H1 (cell line): ENCODE results near the gene MSTN. TPM values are rescaled to one million over a fixed set of nuclear protein-coding genes. Genes with fewer than 3 reads are reported as not detected.

Experiments
- CHD2 ChIP-seq: IDR thresholded peaks from 2 replicates; pipeline ENCODE4 v1.6.1; 2012; ENCODE audit warnings: low read length, improper control_type of control experiment
- CTBP2 ChIP-seq: IDR thresholded peaks from 2 replicates; pipeline ENCODE4 v1.7.0; 2011; ENCODE audit warnings: borderline replicate concordance, mild to moderate bottlenecking, moderate library complexity, mixed read lengths, low read length; ENCODE audit not compliant: insufficient read depth, insufficient read length
- FOSL1 ChIP-seq: IDR thresholded peaks from 2 replicates; pipeline ENCODE4 v1.6.1; 2011; ENCODE audit warnings: mild to moderate bottlenecking, low read depth, low read length, moderate library complexity; ENCODE audit not compliant: insufficient read depth
- KDM4A ChIP-seq: IDR thresholded peaks from one replicate; pipeline ENCODE4 v1.7.1; 2012; ENCODE audit warnings: low read depth, mild to moderate bottlenecking, moderate library complexity, low read length, inconsistent platforms; ENCODE audit not compliant: severe bottlenecking
- POU5F1 ChIP-seq: IDR thresholded peaks from 2 replicates; pipeline ENCODE4 v1.6.1; 2011; ENCODE audit warnings: low read depth, mild to moderate bottlenecking, low read length, moderate library complexity
- RXRA ChIP-seq: IDR thresholded peaks from 2 replicates; pipeline ENCODE4 v1.6.1; 2011; ENCODE audit warnings: low read depth, mild to moderate bottlenecking, low read length, moderate library complexity; ENCODE audit not compliant: insufficient read depth
- SIRT6 ChIP-seq: IDR thresholded peaks from one replicate; pipeline ENCODE4 v1.7.1; 2012; ENCODE audit warnings: low read length, inconsistent platforms
- SP2 ChIP-seq: IDR thresholded peaks from 2 replicates; pipeline ENCODE4 v1.6.1; 2012; ENCODE audit warnings: mild to moderate bottlenecking, low read length, inconsistent platforms
- SP4 ChIP-seq: IDR thresholded peaks from 2 replicates; pipeline ENCODE4 v1.6.1; 2012; ENCODE audit warnings: low read length, inconsistent platforms
- SUZ12 ChIP-seq: fragments of 200-600 bp; sonication (generic); IDR thresholded peaks from 2 replicates; pipeline ENCODE4 v1.6.1; 2012; ENCODE audit warnings: mild to moderate bottlenecking, inconsistent platforms, low read length, moderate library complexity, mixed read lengths
- TBP ChIP-seq: IDR thresholded peaks from 2 replicates; pipeline ENCODE4 v1.6.1; 2011; ENCODE audit warnings: low read depth, low read length, improper control_type of control experiment
- TEAD4 ChIP-seq: IDR thresholded peaks from 2 replicates; pipeline ENCODE4 v1.6.1; 2012; ENCODE audit warnings: low read depth, low read length, inconsistent platforms, mixed read lengths
- polyA plus RNA-seq, 7 experiments: library from polyadenylated mRNA; depleted of rRNA in 3 of 7; stranded (reverse) in 5 of 7; unstranded in 2 of 7; fragments of >200 nt in 5 of 7; fragments of 200-250 nt in 2 of 7; gene quantifications; 1 replicate in 5 of 7; 2 replicates in 1 of 7; 4 replicates in 1 of 7; pipeline versions ENCODE4 v1.2.1 to v1.2.3, GENCODE V29; 2011 to 2013; ENCODE audit warnings: missing spikeins in 2 of 7, mixed read lengths in 2 of 7
- total RNA-seq: library from RNA; stranded (reverse); fragmentation: NEBNext Ultra II Directional; extraction: Animal tissue kit (Norgen Biotek cat#: 25700); gene quantifications from 2 replicates; pipeline ENCODE4 v1.2.1, GENCODE V29; 2021
- TF ChIP-seq, protein P1 (sequence below): fragments of 300-600 bp; sonication (generic); IDR thresholded peaks from 2 replicates; pipeline ENCODE4 v1.7.1; 2012; ENCODE audit warnings: low read length, moderate library complexity, mild to moderate bottlenecking, inconsistent platforms; ENCODE audit not compliant: insufficient replicate concordance

MSTN gene
- total and polyA plus RNA-seq, 2 of the 8 experiments (the other 6 are each of a cell fraction or from before 2014, with no cell fraction given): not detected

DNA sequence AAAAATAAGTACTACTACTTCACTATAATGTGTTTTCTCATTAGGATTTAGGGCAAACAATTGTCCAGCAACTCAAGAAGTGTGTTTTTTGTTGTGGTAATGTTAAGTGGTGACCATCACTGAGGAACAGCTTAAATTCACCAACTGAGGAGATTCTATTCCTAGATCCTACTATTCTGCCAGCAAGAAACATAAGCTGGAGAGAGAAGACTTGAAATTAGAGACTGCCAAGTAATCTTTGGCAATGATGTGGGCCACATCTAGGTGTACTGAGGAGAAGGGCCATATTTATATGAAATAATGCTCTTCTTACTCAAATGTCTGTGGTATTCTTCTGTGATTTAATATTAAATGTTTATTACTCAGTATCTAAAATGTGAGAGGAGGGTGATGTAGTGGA, 44.3 kb upstream of the MSTN start (continued):
- TF ChIP-seq, protein P1, sequence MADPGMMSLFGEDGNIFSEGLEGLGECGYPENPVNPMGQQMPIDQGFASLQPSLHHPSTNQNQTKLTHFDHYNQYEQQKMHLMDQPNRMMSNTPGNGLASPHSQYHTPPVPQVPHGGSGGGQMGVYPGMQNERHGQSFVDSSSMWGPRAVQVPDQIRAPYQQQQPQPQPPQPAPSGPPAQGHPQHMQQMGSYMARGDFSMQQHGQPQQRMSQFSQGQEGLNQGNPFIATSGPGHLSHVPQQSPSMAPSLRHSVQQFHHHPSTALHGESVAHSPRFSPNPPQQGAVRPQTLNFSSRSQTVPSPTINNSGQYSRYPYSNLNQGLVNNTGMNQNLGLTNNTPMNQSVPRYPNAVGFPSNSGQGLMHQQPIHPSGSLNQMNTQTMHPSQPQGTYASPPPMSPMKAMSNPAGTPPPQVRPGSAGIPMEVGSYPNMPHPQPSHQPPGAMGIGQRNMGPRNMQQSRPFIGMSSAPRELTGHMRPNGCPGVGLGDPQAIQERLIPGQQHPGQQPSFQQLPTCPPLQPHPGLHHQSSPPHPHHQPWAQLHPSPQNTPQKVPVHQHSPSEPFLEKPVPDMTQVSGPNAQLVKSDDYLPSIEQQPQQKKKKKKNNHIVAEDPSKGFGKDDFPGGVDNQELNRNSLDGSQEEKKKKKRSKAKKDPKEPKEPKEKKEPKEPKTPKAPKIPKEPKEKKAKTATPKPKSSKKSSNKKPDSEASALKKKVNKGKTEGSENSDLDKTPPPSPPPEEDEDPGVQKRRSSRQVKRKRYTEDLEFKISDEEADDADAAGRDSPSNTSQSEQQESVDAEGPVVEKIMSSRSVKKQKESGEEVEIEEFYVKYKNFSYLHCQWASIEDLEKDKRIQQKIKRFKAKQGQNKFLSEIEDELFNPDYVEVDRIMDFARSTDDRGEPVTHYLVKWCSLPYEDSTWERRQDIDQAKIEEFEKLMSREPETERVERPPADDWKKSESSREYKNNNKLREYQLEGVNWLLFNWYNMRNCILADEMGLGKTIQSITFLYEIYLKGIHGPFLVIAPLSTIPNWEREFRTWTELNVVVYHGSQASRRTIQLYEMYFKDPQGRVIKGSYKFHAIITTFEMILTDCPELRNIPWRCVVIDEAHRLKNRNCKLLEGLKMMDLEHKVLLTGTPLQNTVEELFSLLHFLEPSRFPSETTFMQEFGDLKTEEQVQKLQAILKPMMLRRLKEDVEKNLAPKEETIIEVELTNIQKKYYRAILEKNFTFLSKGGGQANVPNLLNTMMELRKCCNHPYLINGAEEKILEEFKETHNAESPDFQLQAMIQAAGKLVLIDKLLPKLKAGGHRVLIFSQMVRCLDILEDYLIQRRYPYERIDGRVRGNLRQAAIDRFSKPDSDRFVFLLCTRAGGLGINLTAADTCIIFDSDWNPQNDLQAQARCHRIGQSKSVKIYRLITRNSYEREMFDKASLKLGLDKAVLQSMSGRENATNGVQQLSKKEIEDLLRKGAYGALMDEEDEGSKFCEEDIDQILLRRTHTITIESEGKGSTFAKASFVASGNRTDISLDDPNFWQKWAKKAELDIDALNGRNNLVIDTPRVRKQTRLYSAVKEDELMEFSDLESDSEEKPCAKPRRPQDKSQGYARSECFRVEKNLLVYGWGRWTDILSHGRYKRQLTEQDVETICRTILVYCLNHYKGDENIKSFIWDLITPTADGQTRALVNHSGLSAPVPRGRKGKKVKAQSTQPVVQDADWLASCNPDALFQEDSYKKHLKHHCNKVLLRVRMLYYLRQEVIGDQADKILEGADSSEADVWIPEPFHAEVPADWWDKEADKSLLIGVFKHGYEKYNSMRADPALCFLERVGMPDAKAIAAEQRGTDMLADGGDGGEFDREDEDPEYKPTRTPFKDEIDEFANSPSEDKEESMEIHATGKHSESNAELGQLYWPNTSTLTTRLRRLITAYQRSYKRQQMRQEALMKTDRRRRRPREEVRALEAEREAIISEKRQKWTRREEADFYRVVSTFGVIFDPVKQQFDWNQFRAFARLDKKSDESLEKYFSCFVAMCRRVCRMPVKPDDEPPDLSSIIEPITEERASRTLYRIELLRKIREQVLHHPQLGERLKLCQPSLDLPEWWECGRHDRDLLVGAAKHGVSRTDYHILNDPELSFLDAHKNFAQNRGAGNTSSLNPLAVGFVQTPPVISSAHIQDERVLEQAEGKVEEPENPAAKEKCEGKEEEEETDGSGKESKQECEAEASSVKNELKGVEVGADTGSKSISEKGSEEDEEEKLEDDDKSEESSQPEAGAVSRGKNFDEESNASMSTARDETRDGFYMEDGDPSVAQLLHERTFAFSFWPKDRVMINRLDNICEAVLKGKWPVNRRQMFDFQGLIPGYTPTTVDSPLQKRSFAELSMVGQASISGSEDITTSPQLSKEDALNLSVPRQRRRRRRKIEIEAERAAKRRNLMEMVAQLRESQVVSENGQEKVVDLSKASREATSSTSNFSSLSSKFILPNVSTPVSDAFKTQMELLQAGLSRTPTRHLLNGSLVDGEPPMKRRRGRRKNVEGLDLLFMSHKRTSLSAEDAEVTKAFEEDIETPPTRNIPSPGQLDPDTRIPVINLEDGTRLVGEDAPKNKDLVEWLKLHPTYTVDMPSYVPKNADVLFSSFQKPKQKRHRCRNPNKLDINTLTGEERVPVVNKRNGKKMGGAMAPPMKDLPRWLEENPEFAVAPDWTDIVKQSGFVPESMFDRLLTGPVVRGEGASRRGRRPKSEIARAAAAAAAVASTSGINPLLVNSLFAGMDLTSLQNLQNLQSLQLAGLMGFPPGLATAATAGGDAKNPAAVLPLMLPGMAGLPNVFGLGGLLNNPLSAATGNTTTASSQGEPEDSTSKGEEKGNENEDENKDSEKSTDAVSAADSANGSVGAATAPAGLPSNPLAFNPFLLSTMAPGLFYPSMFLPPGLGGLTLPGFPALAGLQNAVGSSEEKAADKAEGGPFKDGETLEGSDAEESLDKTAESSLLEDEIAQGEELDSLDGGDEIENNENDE: no peak
- TF ChIP-seq SP4 (no peak), KDM4A (no peak), TBP (no peak), SUZ12 (no peak), SIRT6 (no peak), SP2 (no peak), TEAD4 (no peak), CHD2 (no peak), FOSL1 (no peak), RXRA (no peak), POU5F1 (no peak), CTBP2 (no peak)
